Epithelial cell of prostate (primary cell): ENCODE measurements around the gene TULP4.
"Not testable (repeated sequence)": the region's sequence is repeated elsewhere in the genome, so short reads cannot be mapped to it uniquely, and the experiment has no call there.

Experiments used
- DNase-seq: peaks from one replicate; pipeline ENCODE4 v3.0.0-alpha.2; 2011; ENCODE audit warnings: low read depth, low spot score
- H3K27ac ChIP-seq: fragments of 450-650 bp; 2 replicates; pipeline ENCODE4 v1.5.1; 2017; ENCODE audit warnings: mild to moderate bottlenecking

Gene TULP4

GRCh38 chr6:158324136-158324535 lies 11.9 kb downstream of the TULP4 start:
- H3K27ac ChIP-seq: no peak overlapping the region
- DNase-seq: no peak

DNA sequence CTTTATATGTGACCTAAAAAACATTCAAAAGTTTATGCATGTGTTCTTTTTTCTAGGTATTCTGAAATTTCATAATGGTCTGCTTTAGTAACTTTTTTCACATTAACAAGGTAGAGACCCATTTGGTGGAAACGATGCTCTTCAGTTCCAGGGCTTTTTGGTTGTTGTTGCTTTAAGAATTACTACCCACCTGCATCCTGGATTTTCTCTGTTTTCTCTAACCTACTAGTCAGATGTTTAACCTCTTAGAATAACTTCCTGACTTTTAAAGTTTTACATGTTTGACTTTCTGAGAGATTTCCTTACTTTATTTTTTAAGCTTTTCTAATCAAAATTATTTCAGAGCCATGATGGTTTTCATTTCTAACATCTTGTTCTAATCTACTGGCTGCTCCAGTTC lies 14.9 kb downstream of the TULP4 start:
- H3K27ac ChIP-seq: no peak overlapping the region
- no peak for DNase-seq

- no peak overlapping the region for H3K27ac ChIP-seq
- no peak for DNase-seq
Observed at GRCh38 chr6:158328952-158329351, 16.7 kb downstream of the TULP4 start.

DNA sequence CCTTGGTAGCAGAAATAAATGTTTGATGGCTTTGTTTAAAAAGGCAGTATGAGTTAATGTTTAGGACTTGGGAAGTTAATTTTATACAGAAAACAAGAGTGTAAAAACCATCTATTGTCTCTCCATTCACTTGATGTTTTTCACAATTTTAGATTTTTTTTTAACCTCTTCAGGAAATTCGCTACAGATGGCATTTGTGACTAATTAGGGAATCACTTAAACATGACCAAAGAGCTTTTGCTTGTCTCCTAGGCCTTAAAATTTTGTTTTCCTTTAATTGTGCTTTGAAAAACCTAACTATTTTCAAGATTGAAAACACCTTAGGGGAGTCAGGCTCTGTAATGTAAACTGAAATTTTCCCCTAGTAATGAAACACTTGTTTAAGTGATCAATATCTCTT lies 17.3 kb downstream of the TULP4 start:
- no peak for DNase-seq
- H3K27ac ChIP-seq: no peak overlapping the region

- DNase-seq: no peak
- H3K27ac ChIP-seq: no peak overlapping the region
Observed at GRCh38 chr6:158330016-158330415, 17.8 kb downstream of the TULP4 start.

DNA sequence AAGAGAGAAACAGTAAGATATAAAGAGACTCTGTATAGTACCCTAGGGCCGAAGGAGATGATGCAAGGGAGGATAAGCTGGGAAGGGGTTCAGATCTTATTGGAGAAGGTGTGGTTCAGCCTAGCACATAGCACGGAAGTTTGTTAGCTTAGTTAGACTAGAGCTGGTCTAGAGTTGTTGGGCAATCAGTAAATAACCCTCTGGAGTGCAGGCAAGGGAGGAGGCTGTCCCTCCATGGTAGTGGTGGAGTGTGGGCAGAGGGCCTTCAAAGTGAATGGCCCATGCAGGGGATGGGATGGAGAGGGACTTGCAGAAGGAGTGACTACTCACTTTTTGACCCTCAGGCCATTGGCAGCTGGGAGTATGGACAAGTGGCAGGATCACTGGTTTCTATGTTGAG lies 20.0 kb downstream of the TULP4 start:
- no peak overlapping the region for H3K27ac ChIP-seq
- no peak for DNase-seq

DNA sequence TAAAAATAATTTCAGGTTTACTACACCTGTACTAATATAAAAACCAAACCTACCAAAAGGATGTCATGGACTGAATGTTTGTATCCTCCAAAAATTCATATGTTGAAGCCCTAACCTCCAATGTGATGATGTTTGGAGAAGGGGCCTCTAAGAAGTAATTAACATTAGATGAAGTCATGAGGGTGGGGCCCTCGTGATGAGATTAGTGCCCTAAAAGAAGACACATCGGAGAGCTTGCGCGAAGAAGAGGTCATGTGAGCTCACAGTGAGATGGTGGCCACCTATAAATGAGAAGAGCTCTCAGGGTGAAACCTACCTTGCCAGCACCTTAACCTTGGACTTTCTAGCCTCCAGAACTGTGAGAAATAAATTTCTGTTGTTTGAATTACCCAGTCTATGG lies 20.8 kb downstream of the TULP4 start:
- no peak for DNase-seq
- no peak overlapping the region for H3K27ac ChIP-seq

DNA sequence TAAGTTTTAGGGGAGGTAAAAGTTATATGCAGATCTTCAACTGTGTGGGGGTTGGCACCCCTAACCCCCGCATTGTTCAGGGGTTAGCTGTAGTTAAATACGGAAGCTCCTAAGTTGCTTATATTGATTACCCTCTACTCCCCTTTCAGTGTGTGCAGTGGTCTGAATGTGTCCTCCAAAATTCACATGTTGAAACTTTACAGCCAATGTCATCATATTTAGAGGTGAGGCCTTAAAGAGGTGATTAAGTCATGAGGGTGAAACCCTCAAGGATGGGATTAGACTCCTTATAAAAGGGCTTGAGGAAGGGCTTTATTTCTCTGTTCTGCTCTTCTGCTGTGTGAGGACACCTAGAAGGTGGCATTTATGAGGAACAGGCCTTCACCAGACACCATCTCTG lies 22.3 kb downstream of the TULP4 start:
- no peak for DNase-seq
- no peak overlapping the region for H3K27ac ChIP-seq

DNA sequence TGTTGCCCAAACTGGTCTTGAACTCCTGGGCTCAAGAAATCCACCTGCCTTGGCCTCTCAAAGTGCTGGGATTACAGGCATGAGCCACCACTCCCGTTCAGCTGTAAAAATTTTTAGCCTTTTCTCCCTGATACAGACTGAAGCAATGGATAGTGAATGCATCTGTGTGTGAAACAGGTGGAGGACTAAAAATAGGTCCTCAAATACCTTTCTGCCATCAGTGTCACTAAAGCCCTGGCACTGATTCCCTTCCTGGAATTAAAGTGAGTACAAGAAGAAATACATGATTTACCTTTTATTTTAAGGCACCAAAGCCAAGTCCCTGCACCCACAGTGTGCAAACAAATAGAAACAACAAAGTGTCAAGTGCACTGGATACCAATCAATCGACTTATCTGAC lies 25.1 kb downstream of the TULP4 start:
- H3K27ac ChIP-seq: no peak overlapping the region
- no peak for DNase-seq

DNA sequence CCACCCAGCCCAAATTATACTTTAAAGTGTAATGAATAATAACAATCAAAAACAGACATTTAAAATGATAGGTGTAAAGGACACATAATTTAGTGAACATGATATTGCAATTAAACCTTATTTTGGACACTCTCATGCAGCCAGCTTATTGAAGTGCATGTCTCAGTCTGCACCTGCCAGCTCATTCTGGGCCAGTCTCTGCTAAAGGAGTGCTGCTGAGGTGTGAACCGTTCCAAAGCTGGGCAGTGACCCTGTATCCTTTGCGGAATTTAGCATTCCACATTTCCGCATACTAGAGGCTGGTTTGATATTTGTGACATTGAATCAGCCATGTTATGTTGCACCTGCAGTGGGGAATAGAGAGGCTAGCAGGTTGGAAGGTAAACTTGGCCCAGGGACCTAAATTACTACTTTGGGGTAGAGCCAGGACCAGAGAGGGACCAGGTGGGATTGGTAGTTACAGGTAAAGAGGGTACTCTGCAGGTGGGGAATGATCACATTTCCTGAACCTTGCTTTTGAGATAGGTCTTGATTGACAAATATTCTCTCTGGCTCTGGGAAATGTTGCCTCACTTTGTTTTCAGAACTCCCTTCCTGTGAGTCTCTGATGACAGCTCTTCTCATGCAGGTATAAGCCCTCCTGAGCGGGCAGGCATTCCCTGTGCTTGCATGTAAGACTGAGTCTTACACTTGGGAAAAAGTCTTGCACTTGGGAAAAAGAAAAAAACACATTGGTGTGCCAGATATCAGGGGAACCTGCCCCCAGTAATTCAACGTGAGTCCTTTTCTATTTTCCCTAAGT lies 26.2 kb downstream of the TULP4 start:
- H3K27ac ChIP-seq: no peak overlapping the region
- DNase-seq: no peak

- not testable (repeated sequence) for H3K27ac ChIP-seq, DNase-seq
Observed at GRCh38 chr6:158339197-158339596, 26.9 kb downstream of the TULP4 start.

DNA sequence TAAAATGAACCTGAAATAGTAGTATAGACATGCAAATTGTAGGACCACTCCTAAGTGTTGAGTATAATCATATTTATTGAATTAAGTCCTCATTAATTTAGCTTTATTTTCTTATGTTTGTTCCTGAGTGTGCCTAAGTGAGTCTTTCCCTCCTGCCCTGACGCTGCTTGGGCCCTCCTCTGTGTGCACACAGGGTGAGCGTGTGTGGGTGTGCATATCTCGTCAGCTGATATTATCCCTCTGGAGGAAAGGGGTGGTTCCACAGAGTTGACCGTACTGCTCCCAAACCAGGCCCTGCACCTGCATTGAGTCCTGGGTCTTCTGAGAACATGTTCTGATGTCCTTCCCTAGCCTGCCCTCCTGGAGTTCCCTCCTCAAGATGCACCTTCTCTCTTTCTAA lies 28.0 kb downstream of the TULP4 start:
- no peak overlapping the region for H3K27ac ChIP-seq
- DNase-seq: no peak

DNA sequence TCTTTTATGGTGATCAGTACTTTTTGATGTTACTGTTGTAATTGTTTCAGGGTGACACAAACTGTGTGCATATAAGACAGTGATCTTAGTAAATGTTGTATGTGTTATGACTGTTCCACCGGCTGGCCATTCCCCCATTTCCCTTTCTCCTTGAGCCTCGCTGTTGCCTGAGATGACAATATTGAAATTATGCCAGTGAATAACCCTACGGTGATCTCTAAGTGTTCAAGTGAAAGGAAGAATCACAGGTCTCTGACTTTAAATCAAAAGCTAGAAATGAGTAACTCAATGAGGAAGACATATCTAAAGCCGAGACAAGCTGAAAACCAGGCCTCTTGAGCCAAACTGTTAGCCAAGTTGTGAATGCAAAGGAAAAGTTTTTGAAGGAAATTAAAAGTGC lies 32.3 kb downstream of the TULP4 start:
- H3K27ac ChIP-seq: no peak overlapping the region
- DNase-seq: no peak

GRCh38 chr6:158345444-158345843 lies 33.2 kb downstream of the TULP4 start:
- not testable (repeated sequence) for DNase-seq, H3K27ac ChIP-seq

DNA sequence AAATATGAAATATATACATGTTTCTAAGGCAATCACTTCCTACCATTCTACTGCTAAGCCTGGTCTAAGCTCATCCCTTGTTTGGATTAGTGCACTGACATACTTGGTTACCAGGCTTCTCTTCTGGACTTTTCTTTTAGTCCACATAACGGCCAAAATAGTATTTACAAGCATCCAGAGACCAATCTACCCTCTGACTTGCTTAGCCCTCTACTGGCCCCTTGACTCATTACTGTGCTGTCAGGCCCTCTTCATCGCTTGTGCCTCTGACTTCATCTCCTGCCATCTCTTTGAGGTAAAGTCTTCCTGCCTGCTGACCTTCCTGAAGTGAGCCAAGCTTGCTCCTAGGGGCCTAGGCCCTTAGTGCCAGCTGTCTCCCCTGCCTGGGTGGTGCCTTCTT lies 35.1 kb downstream of the TULP4 start:
- no peak overlapping the region for H3K27ac ChIP-seq
- DNase-seq: no peak

- DNase-seq, H3K27ac ChIP-seq: not testable (repeated sequence)
Observed at GRCh38 chr6:158348737-158349504, 36.7 kb downstream of the TULP4 start.

GRCh38 chr6:158349505-158350275 lies 37.4 kb downstream of the TULP4 start:
- H3K27ac ChIP-seq, DNase-seq: not testable (repeated sequence)

- not testable (repeated sequence) for DNase-seq
Observed at GRCh38 chr6:158350731-158351130, 38.5 kb downstream of the TULP4 start.

DNA sequence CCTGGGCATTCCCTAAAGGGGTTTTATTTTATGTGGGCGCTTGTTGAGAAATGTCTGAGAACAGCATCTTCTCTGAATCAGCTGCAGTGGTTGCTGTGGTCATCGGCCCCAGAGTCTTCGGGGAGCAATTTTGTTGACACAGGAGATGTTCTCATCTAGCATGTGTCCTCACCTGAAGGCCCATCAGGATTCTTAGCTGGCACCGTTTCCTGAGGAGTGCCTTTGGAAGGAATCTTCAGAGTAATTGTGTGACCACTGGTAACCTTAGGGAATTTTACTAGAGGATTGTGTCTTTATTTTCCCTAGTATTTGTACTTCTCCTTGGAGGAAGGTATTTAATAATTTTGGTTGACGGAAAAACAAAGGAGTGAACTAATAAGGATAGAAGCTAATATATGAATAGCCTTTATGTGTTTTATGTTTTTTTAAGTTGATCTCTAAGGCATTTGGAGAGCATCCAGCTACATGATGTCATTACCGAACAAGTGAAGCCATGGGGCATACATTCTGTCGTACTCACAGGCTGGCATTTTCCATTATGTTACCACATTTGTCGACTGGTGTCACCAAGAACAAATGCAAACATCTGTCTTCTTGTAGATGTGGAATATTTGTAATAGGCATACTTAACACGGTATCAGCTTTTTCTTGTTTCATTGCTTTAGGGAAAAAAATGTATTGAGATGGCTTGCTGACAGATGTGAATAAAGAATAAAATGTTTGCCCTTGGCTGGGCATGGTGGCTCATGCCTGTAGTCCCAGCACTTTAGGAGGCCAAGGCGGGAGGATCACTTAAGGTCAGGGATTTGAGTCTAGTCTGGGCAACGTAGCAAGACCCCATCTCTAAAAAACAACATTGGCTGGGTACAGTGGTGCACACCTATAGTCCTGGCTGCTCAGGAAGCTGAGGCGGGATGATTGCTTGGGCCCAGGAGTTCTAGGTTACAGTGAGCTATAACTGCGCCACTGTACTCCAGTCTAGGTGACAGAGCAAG lies 41.9 kb downstream of the TULP4 start:
- peak overlapping the region; percentile 27 for H3K27ac ChIP-seq
- DNase-seq: no peak

More at GRCh38 chr6:158350731-158351130, 38.5 kb downstream of the TULP4 start:
- H3K27ac ChIP-seq: not testable (repeated sequence)
